HepG2 (cell line): ENCODE results near the gene TLCD1. TPM values are rescaled to one million over a fixed set of nuclear protein-coding genes. Genes with fewer than 3 reads are reported as not detected.

Experiments used
- AGO1 ChIP-seq: fragments of 200-400 bp; formaldehyde crosslinking; IDR thresholded peaks from 2 replicates; pipeline ENCODE4 v1.6.1; 2017; ENCODE audit warnings: mild to moderate bottlenecking, low read depth, low read length, moderate library complexity; ENCODE audit not compliant: poor library complexity, severe bottlenecking
- AKAP8 ChIP-seq: sonication (generic); formaldehyde crosslinking; IDR thresholded peaks from 2 replicates; pipeline ENCODE4 v1.5.1; 2020; ENCODE audit warnings: mild to moderate bottlenecking, missing genetic modification reagents
- ATF7 ChIP-seq, 2 experiments: fragments of 450-650 bp in 1 of 2; sonication (generic) in 1 of 2; formaldehyde crosslinking in 1 of 2; IDR thresholded peaks; 2 replicates each; pipeline versions ENCODE4 v1.4.0 to v1.6.1; 2016 to 2020; ENCODE audit warnings: antibody characterized with exemption in 1 of 2, mild to moderate bottlenecking in 1 of 2, missing genetic modification reagents in 1 of 2
- CENPX ChIP-seq: sonication (generic); formaldehyde crosslinking; IDR thresholded peaks from 2 replicates; pipeline ENCODE4 v1.9.0; 2021; ENCODE audit warnings: mild to moderate bottlenecking, missing genetic modification reagents, moderate library complexity
- FOXC1 ChIP-seq: sonication (generic); formaldehyde crosslinking; IDR thresholded peaks from 2 replicates; pipeline ENCODE4 v1.8.0; 2022; ENCODE audit warnings: mild to moderate bottlenecking, missing genetic modification reagents, borderline replicate concordance
- HNF1B ChIP-seq: sonication (generic); formaldehyde crosslinking; IDR thresholded peaks from 2 replicates; pipeline ENCODE4 v1.5.1; 2020; ENCODE audit warnings: mild to moderate bottlenecking, moderate library complexity, missing genetic modification reagents
- HOXA7 ChIP-seq: sonication (generic); formaldehyde crosslinking; IDR thresholded peaks from 2 replicates; pipeline ENCODE4 v1.8.1; 2022; ENCODE audit warnings: mild to moderate bottlenecking, missing genetic modification reagents, moderate library complexity
- IRF2 ChIP-seq: IDR thresholded peaks from 2 replicates; pipeline ENCODE4 v1.6.1; 2018; ENCODE audit warnings: missing genetic modification reagents, missing compliant biosample characterization
- JUNB ChIP-seq: sonication (generic); formaldehyde crosslinking; IDR thresholded peaks from 2 replicates; pipeline ENCODE4 v1.8.0; 2022; ENCODE audit warnings: missing genetic modification reagents, mild to moderate bottlenecking, borderline replicate concordance
- KMT2B ChIP-seq: IDR thresholded peaks from 2 replicates; pipeline ENCODE4 v1.6.1; 2016; ENCODE audit warnings: missing genetic modification reagents, missing compliant biosample characterization
- MAFK ChIP-seq, 2 experiments: IDR thresholded peaks in 1 of 2; conservative IDR thresholded peaks in 1 of 2; 2 replicates each; pipeline ENCODE4 v1.6.1; 2011; ENCODE audit warnings: improper control_type of control experiment in 2 of 2, low read length in 2 of 2
- PPARG ChIP-seq: conservative IDR thresholded peaks from 2 replicates; pipeline ENCODE4 v1.6.1; 2016; ENCODE audit warnings: missing biosample characterization, missing genetic modification reagents
- RBAK ChIP-seq: sonication (generic); formaldehyde crosslinking; IDR thresholded peaks from 2 replicates; pipeline ENCODE4 v1.5.1; 2020; ENCODE audit warnings: mild to moderate bottlenecking, missing genetic modification reagents
- RELA ChIP-seq: sonication (generic); formaldehyde crosslinking; IDR thresholded peaks from 2 replicates; pipeline ENCODE4 v1.4.0; 2020; ENCODE audit warnings: missing genetic modification reagents
- SRY ChIP-seq: sonication (generic); formaldehyde crosslinking; IDR thresholded peaks from 2 replicates; pipeline ENCODE4 v1.8.0; 2022; ENCODE audit warnings: mild to moderate bottlenecking, missing genetic modification reagents
- TEAD3 ChIP-seq: optimal IDR thresholded peaks from 2 replicates; pipeline ENCODE3; 2016; ENCODE audit warnings: borderline replicate concordance
- TGIF2 ChIP-seq: IDR thresholded peaks from 2 replicates; pipeline ENCODE4 v1.6.1; 2016; ENCODE audit warnings: control low read depth, missing compliant biosample characterization
- ZNF101 ChIP-seq: sonication (generic); formaldehyde crosslinking; IDR thresholded peaks from 2 replicates; pipeline ENCODE4 v1.4.0; 2020; ENCODE audit warnings: mild to moderate bottlenecking, low read depth, missing genetic modification reagents, borderline replicate concordance
- ZNF124 ChIP-seq: sonication (generic); formaldehyde crosslinking; IDR thresholded peaks from 2 replicates; pipeline ENCODE4 v1.4.0; 2020; ENCODE audit warnings: missing genetic modification reagents
- ZNF460 ChIP-seq: sonication (generic); formaldehyde crosslinking; IDR thresholded peaks from 2 replicates; pipeline ENCODE4 v1.5.1; 2020; ENCODE audit warnings: missing genetic modification reagents, mild to moderate bottlenecking, borderline replicate concordance
- ZNF576 ChIP-seq: sonication (generic); formaldehyde crosslinking; IDR thresholded peaks from 2 replicates; pipeline ENCODE4 v1.4.0; 2020; ENCODE audit warnings: mild to moderate bottlenecking, missing genetic modification reagents
- ZNF607 ChIP-seq: sonication (generic); formaldehyde crosslinking; IDR thresholded peaks from 2 replicates; pipeline ENCODE4 v1.5.1; 2020; ENCODE audit warnings: missing genetic modification reagents, mild to moderate bottlenecking, borderline replicate concordance
- ZNF678 ChIP-seq: sonication (generic); formaldehyde crosslinking; IDR thresholded peaks from 2 replicates; pipeline ENCODE4 v1.4.0; 2020; ENCODE audit warnings: mild to moderate bottlenecking, missing genetic modification reagents
- ZNF777 ChIP-seq: sonication (generic); formaldehyde crosslinking; IDR thresholded peaks from 2 replicates; pipeline ENCODE4 v1.4.0; 2020; ENCODE audit warnings: missing genetic modification reagents
- polyA plus RNA-seq, 8 experiments: library from polyadenylated mRNA; depleted of rRNA in 3 of 8; stranded (reverse) in 7 of 8; unstranded in 1 of 8; fragments of >200 nt; fragmentation: Illumina TruSeq in 4 of 8; extraction: Trizol in 4 of 8; gene quantifications; 2 replicates each; pipeline versions ENCODE4 v1.2.1 to v1.2.3, GENCODE V29; 2011 to 2016; ENCODE audit warnings: low read depth in 4 of 8, missing spikeins in 1 of 8, mixed read lengths in 1 of 8; ENCODE audit not compliant: insufficient read depth in 1 of 8
- total RNA-seq, 5 experiments: library from RNA; depleted of rRNA; stranded (reverse); fragments of >200 nt; fragmentation: Illumina TruSeq; extraction: Trizol; gene quantifications; 2 replicates each; pipeline ENCODE4 v1.2.3, GENCODE V29; 2016; ENCODE audit warnings: low read depth in 1 of 5
- TF ChIP-seq, protein P1 (sequence below): sonication (generic); formaldehyde crosslinking; IDR thresholded peaks from 2 replicates; pipeline ENCODE4 v1.4.0; 2020; ENCODE audit warnings: missing genetic modification reagents, borderline replicate concordance

TLCD1 gene
- total and polyA plus RNA-seq, 2 of the 13 experiments (the other 11 are each of a cell fraction or from before 2014, with no cell fraction given), result 14.9 to 19.6 TPM

DNA sequence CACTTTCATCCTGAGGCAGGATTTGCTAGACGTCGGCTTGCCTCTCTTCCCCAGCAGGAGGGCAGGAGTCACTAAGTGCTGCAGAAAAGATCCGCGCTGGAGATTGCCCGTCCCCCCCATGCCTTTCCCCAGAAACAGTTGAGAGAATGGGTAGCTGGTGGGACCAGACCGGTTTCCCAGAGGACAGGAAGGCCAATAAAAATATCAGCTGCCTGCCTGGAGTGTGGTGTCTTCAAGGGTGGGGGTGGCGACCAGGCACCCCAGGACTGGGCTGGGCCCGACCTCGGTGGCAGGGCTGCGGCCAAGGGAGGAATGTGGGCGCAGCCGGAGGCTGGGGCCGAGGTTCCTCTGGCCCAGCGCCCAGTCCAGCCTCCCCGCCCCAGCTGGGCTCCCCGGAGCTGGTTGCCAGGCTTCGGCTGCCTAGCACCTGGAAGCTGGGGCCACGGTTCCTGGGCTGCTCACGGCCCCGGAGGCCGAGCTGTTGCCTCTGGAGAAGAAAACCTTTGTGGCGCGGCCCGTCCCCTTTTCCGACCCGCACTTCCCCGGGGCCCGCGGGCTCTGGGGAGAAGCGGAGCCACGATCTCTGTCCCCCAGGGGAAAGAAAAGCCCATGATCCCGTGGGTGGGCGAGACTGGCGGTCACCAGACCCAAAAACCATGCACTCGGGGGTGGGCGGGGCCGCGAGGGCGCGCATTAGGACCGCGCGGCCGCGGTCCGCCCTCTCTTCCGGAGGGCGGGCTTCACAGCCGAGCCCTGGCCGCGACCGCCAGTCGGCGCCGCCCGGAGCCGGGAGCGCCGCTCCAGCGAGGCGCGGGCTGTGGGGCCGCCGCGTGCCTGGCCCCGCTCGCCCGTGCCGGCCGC is 17.4 kb upstream of the TLCD1 start, which contains the start of gene TRAF4 (continued):
- TF ChIP-seq RBAK (CRISPR knock-in tag), result no peak
- TF ChIP-seq HOXA7 (CRISPR knock-in tag), result no peak
- no peak for TF ChIP-seq ATF7 (IDR thresholded peaks at IDR 0.05)
- TF ChIP-seq ATF7 (CRISPR knock-in tag; IDR thresholded peaks at IDR 0.05), result no peak
- TF ChIP-seq ZNF101 (CRISPR knock-in tag), result no peak
- TF ChIP-seq JUNB (CRISPR knock-in tag), result no peak
- TF ChIP-seq HNF1B (CRISPR knock-in tag), result peak; percentile 52; the same call in 1 of the 2 replicates
- no peak for TF ChIP-seq TGIF2 (CRISPR knock-in tag)
- TF ChIP-seq PPARG (CRISPR knock-in tag), result no peak
- TF ChIP-seq, protein P1, sequence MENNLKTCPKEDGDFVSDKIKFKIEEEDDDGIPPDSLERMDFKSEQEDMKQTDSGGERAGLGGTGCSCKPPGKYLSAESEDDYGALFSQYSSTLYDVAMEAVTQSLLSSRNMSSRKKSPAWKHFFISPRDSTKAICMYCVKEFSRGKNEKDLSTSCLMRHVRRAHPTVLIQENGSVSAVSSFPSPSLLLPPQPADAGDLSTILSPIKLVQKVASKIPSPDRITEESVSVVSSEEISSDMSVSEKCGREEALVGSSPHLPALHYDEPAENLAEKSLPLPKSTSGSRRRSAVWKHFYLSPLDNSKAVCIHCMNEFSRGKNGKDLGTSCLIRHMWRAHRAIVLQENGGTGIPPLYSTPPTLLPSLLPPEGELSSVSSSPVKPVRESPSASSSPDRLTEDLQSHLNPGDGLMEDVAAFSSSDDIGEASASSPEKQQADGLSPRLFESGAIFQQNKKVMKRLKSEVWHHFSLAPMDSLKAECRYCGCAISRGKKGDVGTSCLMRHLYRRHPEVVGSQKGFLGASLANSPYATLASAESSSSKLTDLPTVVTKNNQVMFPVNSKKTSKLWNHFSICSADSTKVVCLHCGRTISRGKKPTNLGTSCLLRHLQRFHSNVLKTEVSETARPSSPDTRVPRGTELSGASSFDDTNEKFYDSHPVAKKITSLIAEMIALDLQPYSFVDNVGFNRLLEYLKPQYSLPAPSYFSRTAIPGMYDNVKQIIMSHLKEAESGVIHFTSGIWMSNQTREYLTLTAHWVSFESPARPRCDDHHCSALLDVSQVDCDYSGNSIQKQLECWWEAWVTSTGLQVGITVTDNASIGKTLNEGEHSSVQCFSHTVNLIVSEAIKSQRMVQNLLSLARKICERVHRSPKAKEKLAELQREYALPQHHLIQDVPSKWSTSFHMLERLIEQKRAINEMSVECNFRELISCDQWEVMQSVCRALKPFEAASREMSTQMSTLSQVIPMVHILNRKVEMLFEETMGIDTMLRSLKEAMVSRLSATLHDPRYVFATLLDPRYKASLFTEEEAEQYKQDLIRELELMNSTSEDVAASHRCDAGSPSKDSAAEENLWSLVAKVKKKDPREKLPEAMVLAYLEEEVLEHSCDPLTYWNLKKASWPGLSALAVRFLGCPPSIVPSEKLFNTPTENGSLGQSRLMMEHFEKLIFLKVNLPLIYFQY (CRISPR knock-in tag), result no peak
- no peak for TF ChIP-seq FOXC1 (CRISPR knock-in tag)
- TF ChIP-seq SRY (CRISPR knock-in tag), result no peak; the same call in 1 of the 2 replicates
- no peak for TF ChIP-seq ZNF576
- TF ChIP-seq ZNF678, result peak; percentile 77; the same call in 1 of the 2 replicates
- TF ChIP-seq KMT2B (CRISPR knock-in tag), result no peak
- no peak for TF ChIP-seq ZNF460 (CRISPR knock-in tag)
- TF ChIP-seq TEAD3 (CRISPR knock-in tag), result no peak
- no peak for TF ChIP-seq MAFK (conservative IDR thresholded peaks at IDR 0.05 in 1 of 2, IDR thresholded peaks at IDR 0.05 in 1 of 2; ENCODE audit: low read length in 2 of 2)
- TF ChIP-seq ZNF777 (CRISPR knock-in tag), result peak; percentile 39; the same call in 1 of the 2 replicates
- 0 out of 2 replicates have a peak, but pooled peaks have one; percentile 18 for TF ChIP-seq ZNF124
- TF ChIP-seq ZNF607 (CRISPR knock-in tag), result 0 out of 2 replicates have a peak, but pooled peaks have one; percentile 40
- TF ChIP-seq CENPX (CRISPR knock-in tag), result no peak
- peak; percentile 91 for TF ChIP-seq AGO1
- no peak for TF ChIP-seq IRF2 (CRISPR knock-in tag)
- no peak for TF ChIP-seq RELA (CRISPR knock-in tag)
- TF ChIP-seq AKAP8 (CRISPR knock-in tag), result peak; percentile 67; the same call in 1 of the 2 replicates
